PFSK-1 (cell line): ENCODE measurements around the gene HUS1B.

Experiments used
- FOXP2 ChIP-seq: optimal IDR thresholded peaks from 2 replicates; pipeline ENCODE3; 2011; ENCODE audit warnings: borderline replicate concordance, control low read depth, inconsistent platforms; ENCODE audit not compliant: insufficient read depth; ENCODE audit errors: extremely low read length, extremely low read depth
- POLR2AphosphoS5 ChIP-seq: IDR thresholded peaks from 2 replicates; pipeline ENCODE4 v1.6.1; 2012; ENCODE audit warnings: low read depth, mild to moderate bottlenecking, control low read depth, low read length, moderate library complexity
- REST ChIP-seq, 2 experiments: IDR thresholded peaks; 2 replicates each; pipeline versions ENCODE4 v1.6.1 to v1.8.0; 2011 to 2012; ENCODE audit warnings: low read depth in 2 of 2, low read length in 2 of 2, control low read depth in 1 of 2, inconsistent platforms in 1 of 2, mild to moderate bottlenecking in 1 of 2, moderate library complexity in 1 of 2; ENCODE audit not compliant: insufficient read depth in 1 of 2
- SIN3A ChIP-seq: IDR thresholded peaks from 2 replicates; pipeline ENCODE4 v1.6.1; 2012; ENCODE audit warnings: mild to moderate bottlenecking, low read length, moderate library complexity, borderline replicate concordance; ENCODE audit not compliant: insufficient read depth
- TAF1 ChIP-seq: IDR thresholded peaks from 2 replicates; pipeline ENCODE4 v1.6.1; 2012; ENCODE audit warnings: low read length, control low read depth, borderline replicate concordance; ENCODE audit not compliant: insufficient read depth

Gene HUS1B

GRCh38 chr6:683742-684440 is 27.0 kb upstream of the HUS1B start:
- TF ChIP-seq SIN3A (peak; percentile 72; the same call in 1 of the 2 replicates), POLR2AphosphoS5 (peak; percentile 54), FOXP2 (peak; percentile 90), TAF1 (peak; percentile 21; the same call in 1 of the 2 replicates), REST (IDR thresholded peaks at IDR 0.05; ENCODE audit: insufficient read depth in 1 of 2, low read depth in 2 of 2, low read length in 2 of 2) (peak in 1 of 2 experiments; percentile 55; a peak in 1 of 4 replicates)

- TF ChIP-seq SIN3A (no peak), FOXP2 (no peak), POLR2AphosphoS5 (no peak), REST (IDR thresholded peaks at IDR 0.05; ENCODE audit: insufficient read depth in 1 of 2, low read depth in 2 of 2, low read length in 2 of 2) (no peak), TAF1 (no peak)
These were observed 23.9 kb upstream of the HUS1B start for GRCh38 chr6:680666-681340.

- no peak for TF ChIP-seq POLR2AphosphoS5
- TF ChIP-seq FOXP2, result no peak
- TF ChIP-seq REST (IDR thresholded peaks at IDR 0.05; ENCODE audit: insufficient read depth in 1 of 2, low read depth in 2 of 2, low read length in 2 of 2), result no peak
- TF ChIP-seq TAF1, result no peak
- TF ChIP-seq SIN3A, result no peak
These were observed 23.4 kb upstream of the HUS1B start for GRCh38 chr6:680251-680650.

GRCh38 chr6:679282-679681 is 22.4 kb upstream of the HUS1B start:
- TF ChIP-seq POLR2AphosphoS5 (no peak), TAF1 (no peak), FOXP2 (no peak), SIN3A (no peak), REST (IDR thresholded peaks at IDR 0.05; ENCODE audit: insufficient read depth in 1 of 2, low read depth in 2 of 2, low read length in 2 of 2) (no peak)
